Measurements from ENCODE around the gene ITGA11.
"Not testable (repeated sequence)": the region's sequence is repeated elsewhere in the genome, so short reads cannot be mapped to it uniquely, and the experiment has no call there.

ITGA11 gene

GRCh38 chr15:68409736-68410370 lies 22.1 kb downstream of the ITGA11 start:
- DNase-seq (ENCODE audit: low spot score): no peak

DNA sequence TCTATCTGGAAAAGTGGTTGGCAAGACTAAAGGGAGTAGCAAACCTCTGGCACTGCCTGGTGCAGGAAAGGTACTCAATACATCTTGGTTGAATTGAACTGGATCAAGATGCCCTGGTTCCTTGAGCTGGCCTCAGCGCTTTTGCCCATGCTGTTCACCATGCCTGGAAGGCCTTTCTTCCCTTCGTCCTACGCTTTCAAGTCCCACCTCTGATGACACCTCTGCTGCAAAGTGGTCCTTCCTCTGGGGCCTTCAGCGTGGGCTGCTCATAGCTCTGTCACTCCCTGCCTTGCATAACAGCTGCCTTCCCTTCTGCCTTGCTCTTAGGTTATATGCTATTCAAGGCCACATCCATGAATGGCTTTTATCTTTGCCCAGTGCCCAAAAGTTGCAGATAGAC lies 23.0 kb downstream of the ITGA11 start:
- DNase-seq (ENCODE audit: low spot score): no peak

- no peak for DNase-seq (ENCODE audit: low spot score)
Observed at GRCh38 chr15:68407886-68408881, 23.8 kb downstream of the ITGA11 start.

- DNase-seq (ENCODE audit: low spot score): no peak
Observed at GRCh38 chr15:68407141-68407885, 24.6 kb downstream of the ITGA11 start.

- no peak for DNase-seq (ENCODE audit: low spot score)
Observed at GRCh38 chr15:68405378-68406250, 26.3 kb downstream of the ITGA11 start.

GRCh38 chr15:68404056-68404798 lies 27.7 kb downstream of the ITGA11 start:
- DNase-seq (ENCODE audit: low spot score): no peak

DNA sequence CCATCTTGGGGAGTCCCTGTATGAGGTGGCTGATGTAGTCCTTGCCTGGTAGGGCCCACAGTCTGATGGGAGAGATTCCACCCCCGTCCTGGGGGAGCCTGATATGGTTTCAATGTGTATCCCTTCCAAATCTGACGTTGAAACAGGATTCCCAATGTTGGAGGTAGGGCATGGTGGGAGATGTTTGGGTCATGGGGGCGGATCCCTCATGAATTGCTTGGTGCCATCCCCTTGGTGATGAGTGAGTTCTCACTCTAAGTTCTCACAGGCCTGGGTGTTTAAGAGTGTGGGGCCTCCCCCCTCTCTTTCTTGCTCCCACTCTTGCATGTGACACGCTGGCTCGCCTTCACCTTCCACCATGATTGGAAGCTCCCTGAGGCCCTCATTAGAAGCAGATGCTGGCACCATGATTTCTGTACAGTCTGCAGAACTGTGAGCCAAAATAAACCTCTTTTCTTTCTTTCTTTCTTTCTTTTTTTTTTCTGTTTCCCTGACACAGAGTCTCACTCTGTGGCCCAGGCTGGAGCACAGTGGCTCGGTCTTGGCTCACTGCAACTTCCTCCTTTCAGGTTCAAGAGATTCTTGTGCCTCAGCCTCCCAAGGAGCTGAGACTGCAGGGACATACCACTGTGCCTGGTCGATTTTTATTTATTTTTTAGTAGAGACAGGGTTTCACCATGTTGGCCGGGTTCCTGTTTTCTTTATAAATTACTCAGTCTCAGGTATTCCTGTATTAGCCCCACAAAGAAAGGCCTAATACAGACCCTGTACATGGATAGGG lies 28.6 kb downstream of the ITGA11 start:
- no peak for DNase-seq (ENCODE audit: low spot score)

GRCh38 chr15:68402432-68403160 lies 29.4 kb downstream of the ITGA11 start:
- DNase-seq (ENCODE audit: low spot score): no peak

DNA sequence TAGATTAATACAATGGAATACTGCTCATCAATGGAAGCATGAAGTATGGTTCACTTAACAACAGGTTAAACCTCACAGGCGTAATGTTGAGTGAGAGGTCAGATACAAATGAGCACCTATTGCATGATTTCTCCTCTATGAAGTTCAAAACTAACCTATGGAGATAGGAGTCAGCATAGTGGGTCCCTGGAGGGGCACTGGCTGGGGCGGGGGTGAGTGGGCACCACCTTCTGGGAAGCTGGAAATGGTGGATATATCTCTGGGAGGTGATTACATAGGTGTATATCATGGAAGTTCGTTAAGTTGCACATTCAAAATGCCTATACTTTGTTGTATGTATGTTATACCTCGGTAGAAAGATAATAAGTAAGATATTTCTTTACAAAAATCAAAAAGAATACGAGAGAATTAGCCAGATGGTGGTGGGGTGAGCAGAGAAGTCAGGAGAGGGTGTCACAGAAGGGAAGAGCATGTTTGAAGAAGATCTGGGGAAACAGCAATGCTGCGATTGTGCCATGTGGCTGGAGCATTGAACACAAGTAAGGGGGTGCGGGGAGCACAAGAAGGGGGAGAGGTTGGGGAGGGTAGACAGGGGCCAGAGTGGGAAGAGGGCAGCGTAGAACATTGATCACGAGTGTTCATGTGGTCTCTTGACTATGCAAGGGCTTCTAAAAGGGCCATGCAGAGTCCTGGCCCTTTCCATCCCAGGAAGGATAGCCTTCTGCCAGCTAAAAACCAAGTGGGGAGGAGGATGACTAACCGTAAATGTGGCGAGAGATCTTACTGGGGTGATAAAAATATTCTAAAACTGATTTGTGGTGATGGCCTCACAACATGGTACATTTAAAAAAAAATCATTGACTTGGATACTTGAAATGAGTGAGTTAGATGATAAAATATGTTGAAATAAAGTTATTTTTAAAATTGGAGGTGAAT lies 30.2 kb downstream of the ITGA11 start:
- DNase-seq (ENCODE audit: low spot score): no peak

DNA sequence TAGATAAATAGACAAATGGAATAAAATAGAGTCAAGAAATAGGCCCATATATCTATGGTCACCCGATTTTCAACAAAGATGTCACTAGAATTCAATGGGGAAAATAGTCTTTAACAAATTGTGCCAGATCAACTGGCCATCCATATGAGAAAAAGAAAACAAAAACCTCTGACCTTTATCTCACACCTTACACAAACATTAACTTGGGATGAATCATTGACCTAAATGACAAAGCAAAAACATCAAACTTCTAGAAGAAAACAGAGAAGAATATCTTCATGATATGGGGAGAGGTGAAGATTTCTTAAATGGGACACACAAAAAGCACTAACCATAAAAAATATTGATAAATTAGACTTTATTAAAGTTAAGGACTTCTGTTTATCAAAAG lies 31.9 kb downstream of the ITGA11 start:
- DNase-seq (ENCODE audit: low spot score): peak; percentile 35

DNA sequence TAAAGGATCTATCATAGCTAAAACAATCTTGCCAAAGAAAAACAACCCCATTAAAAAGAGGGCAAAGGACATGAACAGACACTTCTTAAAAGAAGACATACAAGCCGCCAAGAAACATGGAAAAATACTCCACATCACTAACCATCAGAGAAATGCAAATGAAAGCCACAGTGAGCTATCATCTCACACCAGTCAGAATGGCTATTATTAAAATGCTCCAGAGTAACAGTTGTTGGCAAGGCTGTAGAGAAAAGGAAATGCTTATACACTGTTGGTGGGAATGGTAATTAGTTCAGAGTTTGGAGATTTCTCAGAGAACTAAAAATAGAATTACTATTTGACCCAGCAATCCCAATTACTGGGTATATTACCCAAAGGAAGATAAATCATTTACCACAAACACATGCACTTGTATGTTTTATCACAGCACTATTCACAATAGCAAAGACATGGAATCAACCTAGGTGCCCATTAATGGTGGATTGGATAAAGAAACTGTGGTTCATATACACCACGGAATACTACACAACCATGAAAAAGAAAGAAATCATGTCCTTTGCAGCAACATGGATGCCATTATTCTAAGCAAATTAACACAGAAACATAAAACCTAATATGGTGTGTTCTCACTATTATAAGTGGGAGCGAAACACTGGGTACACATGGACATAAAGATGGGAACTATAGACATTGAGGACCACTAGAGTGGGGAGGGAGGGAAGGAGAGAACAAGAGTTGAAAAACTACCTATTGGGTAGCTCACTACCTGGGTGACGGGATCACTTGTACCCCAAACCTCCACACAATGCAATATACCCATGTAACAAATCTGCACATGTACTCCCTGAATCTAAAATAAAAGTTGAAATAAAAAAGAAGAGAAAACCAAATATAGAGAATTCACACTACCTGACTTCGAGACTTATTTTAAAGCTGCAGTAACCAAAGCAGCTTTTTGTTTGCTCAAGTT lies 32.6 kb downstream of the ITGA11 start:
- DNase-seq (ENCODE audit: low spot score): no peak

DNA sequence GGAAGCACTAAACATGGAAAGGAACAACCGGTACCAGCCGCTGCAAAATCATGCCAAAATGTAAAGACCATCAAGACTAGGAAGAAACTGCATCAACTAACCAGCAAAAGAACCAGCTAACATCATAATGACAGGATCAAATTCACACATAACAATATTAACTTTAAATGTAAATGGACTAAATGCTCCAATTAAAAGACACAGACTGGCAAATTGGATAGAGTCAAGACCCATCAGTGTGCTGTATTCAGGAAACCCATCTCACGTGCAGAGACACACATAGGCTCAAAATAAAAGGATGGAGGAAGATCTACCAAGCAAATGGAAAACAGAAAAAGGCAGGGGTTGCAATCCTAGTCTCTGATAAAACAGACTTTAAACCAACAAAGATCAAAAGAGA lies 34.0 kb downstream of the ITGA11 start:
- DNase-seq (ENCODE audit: low spot score): not testable (repeated sequence)

DNA sequence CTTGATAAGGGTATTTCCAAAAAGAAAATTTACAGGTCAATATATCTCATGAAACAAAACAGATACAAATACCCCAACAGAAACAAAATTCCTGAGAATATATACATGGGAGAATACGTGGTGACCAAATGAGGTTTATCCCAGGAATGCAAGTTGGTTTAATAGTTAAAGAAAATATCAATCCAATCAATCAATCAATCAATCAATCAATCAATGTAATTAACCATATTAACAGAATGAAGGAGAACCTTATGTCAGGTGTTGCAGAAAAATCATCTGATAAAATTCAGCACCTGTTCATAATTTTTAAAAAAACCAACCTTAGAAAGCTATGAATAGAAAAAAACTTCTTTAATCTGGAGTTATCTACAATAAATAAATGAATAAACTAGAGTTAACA lies 35.9 kb downstream of the ITGA11 start:
- no peak for DNase-seq (ENCODE audit: low spot score)

- no peak for DNase-seq (ENCODE audit: low spot score)
Observed at GRCh38 chr15:68391121-68391520, 40.8 kb downstream of the ITGA11 start.

DNA sequence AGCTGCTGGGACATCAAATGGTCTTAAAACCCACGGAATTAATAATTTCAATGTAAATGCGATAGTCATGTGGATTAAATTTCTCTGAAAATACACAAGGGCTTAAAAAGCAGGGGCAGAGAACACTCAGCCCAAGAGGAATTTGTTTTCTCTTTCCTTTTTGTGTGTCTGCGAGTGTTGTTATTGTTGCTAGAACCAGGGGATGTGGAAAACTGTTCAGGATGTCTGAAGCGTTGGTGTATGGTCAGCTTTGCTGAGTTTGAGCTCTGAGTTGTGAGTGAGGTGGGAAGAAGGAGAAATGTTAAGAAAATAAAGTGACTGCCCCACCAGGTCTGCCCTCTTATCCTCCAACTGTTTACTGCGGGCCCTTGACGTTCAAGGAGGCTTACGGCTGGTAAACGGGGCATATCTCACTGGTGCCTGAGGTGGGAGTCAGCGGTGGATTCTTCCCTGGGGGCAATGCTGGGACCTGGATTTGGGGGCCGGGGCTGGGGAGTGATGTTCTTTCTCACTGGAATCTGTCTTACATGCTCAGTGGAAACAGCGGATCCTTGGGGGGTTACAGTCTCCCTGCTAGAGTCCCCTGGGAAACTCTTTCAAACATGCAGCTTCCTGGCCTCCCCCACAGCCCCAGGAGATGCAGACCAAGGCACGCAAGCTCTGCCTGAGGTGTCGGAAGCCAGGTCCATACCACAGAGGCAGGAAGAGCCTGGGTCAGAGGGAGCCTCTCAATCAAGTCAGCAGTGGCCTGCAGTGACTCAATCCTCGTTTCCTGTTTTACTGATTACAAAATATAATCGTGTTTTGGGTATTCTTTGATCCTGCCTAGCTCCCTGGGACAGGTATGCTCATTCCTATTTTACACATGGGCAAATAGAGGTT lies 41.8 kb downstream of the ITGA11 start:
- DNase-seq (ENCODE audit: low spot score): peak; percentile 24
